NOMO-1 treated with DMSO at 0.1 percent for 48 hours (cell line): ENCODE data around the gene CDK5RAP2.
"Not testable (repeated sequence)": the region's sequence is repeated elsewhere in the genome, so short reads cannot be mapped to it uniquely, and the experiment has no call there.

ENCODE experiments used
- DNase-seq: peaks from one replicate; lab custom pipeline; 2025; ENCODE audit not compliant: unreplicated experiment; lab: John Stamatoyannopoulos, UW

The CDK5RAP2 gene

DNA sequence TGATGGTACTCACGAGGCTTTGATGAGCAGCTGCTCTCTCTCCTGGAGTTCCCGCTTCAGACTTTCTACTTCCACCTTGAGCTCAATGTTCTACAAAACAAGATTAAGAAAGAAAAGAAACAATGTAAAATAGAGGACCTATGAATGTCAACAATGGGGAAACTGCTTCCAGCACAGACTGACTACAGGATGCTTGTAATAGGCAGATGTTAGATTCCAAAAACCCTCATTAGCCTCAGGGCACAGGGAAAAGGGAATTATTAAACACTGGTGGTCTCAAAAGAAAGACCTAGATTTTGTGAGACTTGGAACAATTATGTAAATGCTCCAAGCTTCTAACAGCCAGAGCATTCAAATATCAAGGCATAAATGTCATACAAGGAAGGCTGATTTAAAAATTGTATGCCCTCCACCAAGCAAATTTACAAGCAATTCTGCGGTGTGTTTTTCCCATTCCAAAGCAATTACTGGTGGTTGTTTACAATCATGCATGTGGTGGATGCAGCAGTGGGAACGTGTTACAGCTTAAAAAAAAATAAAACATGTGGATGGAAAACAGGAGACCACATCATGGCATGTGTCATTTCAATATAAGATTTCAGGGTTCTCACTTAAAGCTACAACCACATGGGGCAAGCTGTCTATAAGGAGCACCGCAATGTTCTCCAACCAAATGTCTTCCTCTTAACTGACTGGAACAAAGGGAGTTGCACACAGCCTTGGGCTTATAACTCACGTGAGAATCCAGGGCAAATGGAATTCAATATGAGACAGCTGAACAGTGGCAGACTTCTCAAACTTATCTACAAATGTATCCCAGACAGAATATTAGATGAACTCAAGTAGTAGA lies 34.0 kb downstream of the CDK5RAP2 start:
- DNase-seq = no peak

DNA sequence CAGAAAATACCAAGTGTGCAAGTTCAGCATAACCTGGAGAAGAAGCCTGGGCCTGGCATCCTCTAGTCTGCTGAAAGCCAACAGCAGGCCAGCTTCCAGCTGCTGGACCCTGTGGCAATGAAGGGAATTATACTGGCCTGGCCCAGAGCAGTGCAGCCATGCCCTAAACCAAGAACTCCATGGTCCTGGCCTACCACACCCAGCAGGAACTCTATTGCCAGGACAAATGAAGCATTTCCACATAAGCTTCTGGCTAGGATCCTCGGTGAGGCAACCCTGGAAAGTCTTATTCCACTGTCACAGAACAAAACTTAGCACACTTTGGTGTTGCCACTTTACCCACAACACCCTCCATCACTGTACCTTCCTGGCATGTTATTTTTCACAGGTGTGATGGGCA lies 35.5 kb downstream of the CDK5RAP2 start:
- DNase-seq = no peak

DNA sequence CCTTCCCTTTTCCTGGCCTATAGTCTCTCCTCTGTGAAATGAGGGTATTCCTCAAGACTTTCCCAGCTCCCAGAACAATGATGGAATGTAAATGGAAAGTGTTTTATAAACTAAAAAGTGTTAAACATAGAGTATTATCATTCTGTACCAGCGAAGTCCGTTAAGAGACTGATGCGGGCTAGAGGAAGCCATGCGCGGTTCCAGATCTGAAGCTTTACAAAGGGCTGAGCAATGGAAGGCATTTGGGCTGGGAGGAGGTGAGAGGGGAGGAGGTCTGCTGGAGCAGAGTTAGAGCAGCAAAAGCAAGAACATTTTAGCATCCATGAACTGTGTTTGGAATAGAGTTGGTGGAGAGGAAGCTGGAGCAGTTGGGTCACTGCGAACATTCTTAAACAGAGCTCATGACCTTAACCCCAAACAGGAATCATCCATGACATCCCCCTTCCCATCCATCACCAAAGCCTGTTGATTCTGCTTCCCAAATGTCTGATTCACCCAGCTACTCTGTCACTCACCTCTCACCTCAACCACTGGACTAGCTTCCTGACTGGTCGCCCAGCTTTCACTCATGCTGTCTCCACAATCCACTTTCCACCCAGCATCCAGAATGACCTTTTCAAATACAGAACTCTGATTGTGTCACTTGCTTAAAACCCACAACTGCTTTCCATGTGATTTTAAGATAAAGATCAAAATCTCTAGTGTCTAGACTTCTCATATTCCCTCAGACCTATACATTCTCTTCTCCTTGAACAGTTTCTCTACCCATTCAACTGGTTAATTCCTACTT lies 37.1 kb downstream of the CDK5RAP2 start:
- DNase-seq = no peak

DNA sequence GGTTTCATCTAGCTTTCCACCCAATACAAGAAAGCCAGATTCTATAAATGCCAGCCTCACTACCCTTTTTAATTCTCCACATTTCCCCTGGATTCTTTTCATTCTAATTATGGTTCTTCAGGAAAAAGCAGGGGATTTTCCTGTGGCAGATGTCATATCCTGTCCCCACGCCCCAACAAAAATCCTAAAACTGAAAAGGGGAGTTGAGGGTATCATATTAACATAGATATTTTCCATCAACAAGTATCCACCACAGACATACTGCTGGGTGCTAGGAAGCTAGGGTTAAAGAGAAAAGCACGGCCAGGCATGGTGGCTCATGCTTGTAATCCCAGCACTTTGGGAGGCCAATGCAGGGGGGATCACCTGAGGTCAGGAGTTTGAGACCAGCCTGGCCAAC lies 38.0 kb downstream of the CDK5RAP2 start:
- DNase-seq = no peak

DNA sequence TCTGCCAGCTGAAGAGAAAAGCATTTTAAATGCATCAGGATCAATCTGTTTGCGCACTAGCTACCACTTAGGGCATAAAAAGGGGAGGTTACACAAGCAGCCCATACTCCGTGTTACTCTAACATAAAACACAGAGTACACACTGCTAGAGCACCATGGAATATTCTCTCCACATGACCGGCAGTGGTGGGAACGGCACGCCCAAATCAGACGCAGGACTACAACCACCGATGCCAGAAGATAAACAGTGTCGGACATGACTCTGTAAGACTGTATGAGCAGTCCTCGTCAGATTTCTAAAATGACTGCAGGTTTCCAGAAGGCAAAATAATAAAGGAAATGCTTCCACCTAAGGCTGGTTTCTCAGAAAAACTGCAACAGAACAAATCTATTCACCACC lies 40.0 kb downstream of the CDK5RAP2 start:
- no peak for DNase-seq

DNA sequence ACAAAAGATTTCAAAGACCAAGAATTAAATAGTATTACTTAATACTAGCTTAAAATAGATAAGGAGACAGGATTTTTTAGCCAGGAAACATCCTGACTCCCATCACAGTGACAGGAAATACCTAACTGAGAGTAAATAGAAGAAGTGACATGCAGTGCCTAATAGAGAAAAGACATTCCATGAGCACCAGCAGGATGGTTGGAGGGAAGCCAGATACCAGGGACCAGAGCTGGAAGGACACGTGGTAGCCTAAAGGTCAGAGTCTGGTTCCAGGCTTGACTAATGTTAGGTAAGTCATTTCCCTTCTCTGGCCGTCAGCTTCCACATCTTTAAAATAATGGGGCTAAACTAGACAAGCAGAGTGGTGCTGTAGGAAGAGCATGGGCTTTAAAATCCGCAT lies 41.6 kb downstream of the CDK5RAP2 start:
- DNase-seq = no peak

DNA sequence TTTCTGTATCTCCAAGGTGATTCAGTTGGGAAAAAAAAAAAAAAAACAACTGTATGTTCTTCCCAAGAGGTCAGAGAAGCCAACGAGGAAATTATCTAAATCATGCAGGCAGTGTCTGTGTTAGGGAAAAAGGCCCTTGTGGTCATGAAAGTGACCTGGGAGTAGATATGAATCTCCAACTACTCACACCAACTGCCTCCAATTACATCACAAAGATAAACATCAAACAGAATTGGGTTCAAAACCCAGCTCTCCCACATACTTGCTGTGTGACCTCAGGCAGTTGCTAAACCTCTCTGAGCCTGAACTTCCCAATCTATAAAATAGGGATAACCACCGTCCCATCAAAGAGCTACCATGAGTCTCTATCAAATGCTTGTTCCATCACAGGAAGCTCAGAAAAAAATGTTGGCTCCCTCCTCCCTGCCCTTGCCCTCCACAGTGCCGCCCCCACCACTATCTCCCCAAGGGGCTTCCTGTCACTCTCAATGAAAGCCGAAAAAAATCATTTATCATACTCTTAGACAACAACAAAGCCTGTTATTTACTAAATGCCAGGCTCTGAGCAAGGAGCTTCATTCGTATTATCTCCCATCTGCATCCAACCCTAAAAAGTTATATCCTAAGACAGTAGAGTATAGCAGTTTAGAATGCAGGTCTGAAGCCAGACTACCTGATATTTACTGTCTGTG lies 42.9 kb downstream of the CDK5RAP2 start:
- DNase-seq = no peak

DNA sequence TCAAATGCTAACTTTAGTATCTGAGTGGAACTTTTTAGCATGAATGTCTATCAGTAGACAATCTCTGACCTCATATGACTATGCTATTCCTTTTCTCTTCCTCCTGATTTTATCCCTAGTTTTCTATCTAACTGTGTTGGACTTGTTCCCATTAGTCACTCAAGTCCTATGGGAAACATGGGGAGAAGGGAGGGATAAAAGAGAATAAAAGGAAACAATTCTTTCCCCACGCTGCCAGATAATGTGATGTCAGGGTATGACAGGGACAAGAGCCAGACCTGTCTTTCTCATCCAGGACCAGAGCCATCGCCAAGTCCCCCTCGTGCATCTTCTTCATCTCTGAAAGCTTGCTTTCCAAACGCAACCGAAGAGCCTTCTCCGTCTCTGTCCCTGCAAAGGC lies 43.9 kb downstream of the CDK5RAP2 start:
- DNase-seq = no peak

DNA sequence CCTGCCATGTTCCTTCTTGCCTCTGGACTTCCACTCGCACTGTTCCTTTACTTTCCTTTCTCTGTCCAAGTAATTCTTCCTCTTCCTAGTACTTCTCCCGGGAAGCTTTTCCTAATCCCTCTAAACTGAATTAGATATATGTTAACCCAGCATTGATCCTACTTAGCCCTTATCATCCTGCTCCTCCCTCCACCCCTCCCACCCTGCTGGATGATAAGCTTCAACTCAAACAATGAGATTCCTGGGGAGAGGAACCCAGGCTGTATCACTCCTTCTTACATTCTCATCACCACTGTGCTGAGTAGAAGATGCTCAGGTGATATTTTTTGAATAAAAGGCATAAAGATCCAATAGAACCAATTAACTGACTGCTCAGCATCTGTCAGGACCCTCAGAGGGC lies 45.7 kb downstream of the CDK5RAP2 start:
- DNase-seq = no peak

DNA sequence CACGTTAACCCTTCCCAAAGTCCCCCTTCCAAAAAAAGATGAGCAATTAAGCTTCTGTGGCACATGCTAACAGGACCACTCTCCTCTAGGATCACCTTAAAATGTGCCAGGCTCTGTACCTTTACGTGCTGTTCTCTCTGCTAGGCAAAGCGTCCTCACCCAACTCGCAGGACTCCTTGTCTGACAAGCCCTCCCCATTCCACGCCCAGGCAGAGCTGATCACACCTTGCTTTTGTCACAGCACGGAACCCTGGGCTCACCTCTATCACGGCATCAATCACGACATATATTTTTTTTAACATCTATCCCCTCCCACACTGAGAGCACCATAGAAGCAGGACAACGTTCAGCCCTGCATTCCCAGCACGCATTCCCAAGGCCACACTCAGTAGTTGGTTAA lies 47.1 kb downstream of the CDK5RAP2 start:
- DNase-seq = no peak

DNA sequence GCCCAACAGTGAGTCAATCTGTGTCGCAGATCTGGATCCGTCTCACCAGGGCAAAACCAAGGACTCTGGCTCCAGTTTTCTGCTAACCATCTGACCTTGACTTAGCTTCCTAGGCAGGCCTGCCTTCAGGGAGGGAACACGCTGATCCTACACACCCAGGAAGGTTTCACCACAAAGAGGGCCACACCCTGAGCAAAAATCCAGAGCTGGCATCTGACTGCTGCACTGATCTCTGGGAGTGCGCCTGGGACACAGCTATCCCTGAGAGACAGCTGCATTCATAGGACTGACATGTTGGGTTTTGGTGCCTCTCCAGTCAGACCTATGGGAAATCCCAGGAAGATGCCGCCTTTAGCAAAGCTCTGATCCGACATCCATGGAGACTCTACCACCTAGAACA lies 47.5 kb downstream of the CDK5RAP2 start:
- DNase-seq = no peak

DNA sequence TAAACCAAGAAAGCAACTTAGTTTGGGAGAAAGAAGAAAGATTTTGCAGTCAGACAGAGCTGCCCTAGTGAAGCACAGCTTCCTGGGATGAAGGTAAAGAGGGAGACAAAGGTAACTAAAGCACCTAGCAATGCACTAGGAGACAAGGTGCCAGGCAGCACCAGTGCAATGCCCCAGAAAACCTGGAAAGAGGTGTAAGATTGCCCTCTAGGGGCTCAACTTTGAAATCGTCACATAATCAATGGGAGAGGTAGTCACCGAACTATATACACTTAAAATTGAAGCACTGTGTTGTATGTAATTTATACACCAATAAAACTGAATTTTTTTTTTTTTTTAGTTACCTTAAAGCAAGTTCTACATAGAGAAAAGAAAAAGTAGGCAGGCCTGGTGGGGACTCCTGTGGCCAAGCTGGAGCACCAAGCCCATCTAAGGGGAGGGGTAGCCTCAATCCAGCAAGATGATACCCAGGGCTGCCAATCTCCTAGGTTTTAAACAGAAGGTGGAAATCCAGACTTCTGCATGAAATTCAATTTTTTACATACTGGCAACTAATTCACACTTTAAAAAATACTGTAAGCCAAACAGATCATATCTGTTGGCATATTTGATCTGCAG lies 48.2 kb downstream of the CDK5RAP2 start:
- DNase-seq = no peak

DNA sequence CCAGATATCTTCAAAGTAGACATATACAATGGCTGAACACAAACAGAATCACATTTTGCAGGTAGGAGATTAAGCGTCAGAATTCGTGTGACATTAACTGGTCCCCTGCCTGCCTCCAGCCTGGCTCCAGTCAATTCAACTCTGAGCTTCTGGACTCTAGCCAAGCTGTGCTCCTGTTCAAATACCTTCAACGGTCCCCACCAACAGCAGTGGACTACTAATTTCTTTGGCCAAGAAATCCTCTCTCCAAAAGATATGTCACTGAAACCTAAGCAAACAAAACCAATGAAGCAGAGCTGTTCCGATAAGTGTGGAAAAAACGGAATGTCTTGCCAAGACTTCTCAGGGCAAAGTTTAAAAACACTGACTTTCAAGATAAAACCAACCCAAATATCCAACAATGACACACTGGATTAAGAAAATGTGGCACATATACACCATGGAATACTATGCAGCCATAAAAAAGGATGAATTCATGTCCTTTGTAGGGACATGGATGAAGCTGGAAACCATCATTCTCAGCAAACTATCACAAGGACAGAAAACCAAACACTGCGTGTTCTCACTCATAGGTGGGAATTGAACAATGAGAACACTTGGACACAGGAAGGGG lies 49.6 kb downstream of the CDK5RAP2 start:
- not testable (repeated sequence) for DNase-seq

DNA sequence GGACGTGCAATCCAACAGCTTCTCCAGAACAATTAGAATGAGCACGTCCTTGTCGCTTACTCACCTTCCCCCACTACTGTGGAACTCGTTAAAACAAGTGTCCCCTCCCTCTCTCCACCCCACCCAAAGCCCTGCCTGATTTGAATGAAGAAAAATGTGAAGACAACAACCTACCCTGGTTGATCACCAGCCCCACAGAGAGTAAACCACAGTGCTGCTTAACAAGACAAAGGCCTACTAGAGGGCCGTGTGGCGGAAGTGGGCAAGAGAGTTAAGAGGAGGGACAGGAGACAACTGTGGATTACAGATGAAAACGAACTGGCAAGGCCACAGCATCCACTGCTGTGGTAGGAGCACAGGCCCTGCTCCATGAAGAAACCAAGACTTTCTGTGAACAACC lies 51.1 kb downstream of the CDK5RAP2 start:
- DNase-seq = no peak

DNA sequence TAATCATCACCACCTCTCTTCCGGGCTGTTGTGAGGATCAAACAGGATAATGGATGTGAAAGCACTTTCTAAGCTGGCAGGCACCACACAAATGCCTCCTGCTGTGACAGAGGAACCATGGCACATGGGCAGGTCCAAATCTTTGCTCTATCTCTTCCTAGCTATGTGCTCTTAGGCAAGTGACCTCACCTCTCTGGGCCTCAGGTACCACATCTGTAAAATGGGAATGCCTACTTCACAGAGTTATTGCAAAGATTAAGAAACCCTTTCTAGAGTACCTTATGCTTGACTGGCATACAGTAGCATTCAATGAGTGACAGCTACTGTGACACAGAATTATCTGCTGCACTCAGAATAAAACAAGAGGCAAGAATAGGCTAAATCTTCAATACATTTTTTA lies 51.6 kb downstream of the CDK5RAP2 start:
- DNase-seq = no peak

DNA sequence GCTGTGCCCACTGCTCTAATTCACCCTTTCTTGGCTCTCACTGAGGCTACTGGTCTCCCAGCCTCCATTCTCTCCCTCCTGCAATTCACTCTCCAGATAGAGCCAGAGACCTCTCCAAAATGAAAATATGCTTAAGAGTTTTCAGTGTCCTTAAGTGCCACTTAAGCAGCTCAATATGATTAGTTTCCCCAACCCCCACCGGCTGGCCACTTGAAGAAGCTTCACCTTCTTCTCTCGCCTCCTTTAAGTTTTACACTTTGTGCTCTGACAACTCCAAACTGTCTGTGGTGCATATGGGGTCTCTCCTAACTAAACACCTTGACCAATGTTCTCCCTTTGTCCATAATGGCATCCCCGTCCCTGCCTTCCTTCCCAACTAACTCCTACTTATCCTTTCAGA lies 53.4 kb downstream of the CDK5RAP2 start:
- no peak for DNase-seq

DNA sequence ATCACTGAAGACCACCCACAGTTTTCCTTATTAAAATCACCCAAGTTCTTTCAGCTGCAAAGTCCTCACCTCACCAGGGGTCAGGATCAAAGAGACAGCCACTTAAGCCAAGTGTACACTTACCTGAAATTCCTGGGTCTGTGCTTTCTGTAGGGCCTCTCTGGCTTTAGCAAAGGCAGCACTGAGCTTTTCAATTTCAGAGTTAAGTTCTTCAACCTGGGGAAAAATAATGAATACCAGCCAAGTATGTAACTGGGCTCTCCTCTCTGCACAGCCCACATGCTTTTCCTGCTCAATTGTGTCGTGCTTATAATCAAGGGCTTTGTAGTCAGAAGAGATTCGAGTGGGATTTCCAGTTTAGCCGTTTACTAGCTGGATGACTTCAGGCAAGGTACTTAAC lies 55.1 kb downstream of the CDK5RAP2 start:
- DNase-seq = no peak

DNA sequence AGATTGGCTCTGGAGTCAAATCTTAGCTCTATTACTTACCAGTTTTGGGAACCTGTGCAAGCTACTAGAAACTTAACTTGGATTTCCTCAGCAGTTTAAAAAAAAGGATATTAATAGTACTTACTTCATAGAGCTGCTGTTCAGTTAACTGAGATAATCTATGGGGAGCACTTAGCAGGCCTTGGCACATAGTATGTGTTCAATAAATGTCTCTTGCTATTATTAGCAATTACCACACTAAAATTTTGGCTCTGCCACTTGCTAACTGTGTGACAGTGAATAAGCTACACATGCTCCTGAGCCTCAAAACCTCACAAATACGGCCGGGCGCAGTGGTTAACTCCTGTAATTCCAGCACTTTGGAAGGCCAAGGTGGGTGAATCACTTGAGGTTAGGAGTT lies 55.9 kb downstream of the CDK5RAP2 start:
- DNase-seq = no peak

DNA sequence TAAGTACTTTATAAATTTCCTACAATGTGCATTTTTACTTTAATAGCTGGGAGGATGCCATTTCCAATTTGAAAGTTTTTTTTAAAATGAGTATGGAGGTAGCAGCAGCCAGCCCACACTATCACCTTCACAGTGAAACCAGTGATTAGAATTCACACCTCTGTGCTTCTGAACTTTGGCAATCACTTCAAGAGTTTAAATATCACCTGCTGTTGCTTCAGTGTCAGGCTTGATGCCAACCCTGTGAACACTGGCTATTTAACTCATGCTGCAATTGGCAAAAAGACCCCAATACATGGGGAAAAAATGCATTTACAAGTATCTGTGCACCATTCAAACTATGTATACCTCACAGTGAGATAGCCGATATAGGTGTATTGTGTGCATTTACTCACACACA lies 57.4 kb downstream of the CDK5RAP2 start:
- no peak for DNase-seq

DNA sequence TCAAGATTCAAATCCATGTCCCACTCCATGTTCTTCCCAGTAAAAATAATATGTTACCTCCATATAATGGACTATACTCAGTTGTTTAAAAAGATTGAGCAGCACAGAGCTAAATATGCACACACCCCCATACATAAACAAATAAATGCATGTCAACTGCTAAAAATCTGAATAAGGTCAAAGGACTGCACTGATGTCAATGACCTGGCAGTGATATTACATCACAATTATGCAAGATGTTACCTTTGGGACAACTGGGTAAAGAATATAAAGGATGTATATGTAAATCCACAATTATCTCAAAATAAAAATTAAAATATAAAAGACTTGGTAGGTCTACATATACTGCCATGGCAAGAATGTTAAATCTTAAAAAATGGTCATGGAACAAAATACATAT lies 57.9 kb downstream of the CDK5RAP2 start:
- DNase-seq = no peak

DNA sequence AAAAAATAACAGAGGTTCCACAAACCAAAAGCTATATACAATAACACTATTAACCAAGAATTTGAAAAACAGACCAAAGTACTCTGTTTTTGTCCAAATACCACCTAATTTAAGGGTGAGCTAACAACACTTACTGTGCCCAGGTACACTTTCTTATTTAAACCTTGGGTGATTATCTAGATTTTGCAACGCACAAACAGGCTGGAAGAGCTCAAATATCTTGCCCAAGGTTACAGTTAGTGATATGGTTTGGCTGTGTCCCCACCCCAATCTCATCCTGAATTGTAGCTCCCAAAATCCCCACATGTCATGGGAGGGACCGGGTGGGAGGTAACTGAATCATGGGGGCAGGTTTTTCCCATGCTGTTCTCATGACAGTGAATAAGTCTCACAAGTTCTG lies 58.9 kb downstream of the CDK5RAP2 start:
- no peak for DNase-seq
